ENCODE results near the gene BCDIN3D.

The BCDIN3D gene

DNA sequence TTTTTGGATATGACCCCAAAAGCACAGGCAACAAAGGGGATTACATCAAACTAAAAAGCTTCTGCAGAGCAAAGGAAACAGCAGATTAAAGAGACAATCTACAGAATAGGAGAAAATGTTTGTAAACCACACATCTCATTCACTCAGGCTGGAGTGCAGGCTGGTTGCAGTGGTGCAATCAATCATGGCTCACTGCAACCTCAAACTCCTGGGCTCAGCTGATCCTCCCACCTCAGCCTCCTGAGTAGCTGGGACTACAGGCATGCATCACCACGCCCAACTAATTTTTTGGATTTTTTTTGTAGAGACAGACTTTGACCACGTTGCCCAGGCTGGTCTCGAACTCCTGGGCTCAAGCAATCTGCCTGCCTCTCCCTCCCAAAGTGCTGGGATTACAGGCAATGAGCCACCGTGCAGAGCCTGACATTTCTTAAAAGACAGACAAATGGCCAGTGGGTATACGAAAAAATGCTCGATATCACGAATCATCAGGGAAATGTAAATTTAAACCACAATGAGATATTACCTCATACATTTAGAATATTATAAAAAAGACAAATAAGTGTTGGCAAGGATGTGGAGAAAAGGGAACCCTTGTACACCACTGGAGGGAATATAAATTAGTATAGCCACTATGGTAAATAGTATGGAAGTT is 24.5 kb downstream of the BCDIN3D start:
- no peak for DNase-seq

GRCh38 chr12:49813131-49813530 is 29.8 kb downstream of the BCDIN3D start:
- no peak for DNase-seq

- DNase-seq: no peak
Observed at GRCh38 chr12:49811961-49812401, 30.9 kb downstream of the BCDIN3D start.

GRCh38 chr12:49811136-49811535 is 31.8 kb downstream of the BCDIN3D start:
- no peak for DNase-seq

GRCh38 chr12:49809906-49810389 is 33.0 kb downstream of the BCDIN3D start:
- DNase-seq: no peak

DNA sequence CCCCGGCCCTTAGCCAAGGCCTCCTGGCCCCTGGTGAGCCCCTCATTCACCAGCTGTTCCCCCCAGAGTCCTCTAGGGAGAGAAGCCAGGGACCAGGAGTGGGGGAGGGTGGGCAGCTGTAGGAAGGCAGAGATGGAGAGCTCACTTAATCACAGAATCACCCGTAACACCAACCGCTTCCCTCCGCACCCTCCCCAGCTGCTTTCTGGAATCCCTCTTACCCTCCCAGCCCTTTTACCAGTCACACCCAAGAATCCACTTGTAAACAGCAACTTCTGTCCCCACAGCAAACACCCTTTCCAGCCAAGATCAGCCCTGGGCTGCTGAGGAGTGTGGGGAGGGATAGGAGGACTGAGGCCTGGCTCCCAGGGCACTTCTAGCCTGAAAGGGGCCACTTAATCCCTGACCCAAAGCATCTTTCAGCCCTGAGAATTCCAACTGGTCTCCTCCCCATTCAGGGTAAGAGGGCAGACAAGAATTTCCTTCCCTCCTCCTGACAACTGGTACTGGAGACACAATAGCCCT is 33.5 kb downstream of the BCDIN3D start:
- DNase-seq: no peak

GRCh38 chr12:49808686-49809380 is 34.1 kb downstream of the BCDIN3D start:
- no peak for DNase-seq

DNA sequence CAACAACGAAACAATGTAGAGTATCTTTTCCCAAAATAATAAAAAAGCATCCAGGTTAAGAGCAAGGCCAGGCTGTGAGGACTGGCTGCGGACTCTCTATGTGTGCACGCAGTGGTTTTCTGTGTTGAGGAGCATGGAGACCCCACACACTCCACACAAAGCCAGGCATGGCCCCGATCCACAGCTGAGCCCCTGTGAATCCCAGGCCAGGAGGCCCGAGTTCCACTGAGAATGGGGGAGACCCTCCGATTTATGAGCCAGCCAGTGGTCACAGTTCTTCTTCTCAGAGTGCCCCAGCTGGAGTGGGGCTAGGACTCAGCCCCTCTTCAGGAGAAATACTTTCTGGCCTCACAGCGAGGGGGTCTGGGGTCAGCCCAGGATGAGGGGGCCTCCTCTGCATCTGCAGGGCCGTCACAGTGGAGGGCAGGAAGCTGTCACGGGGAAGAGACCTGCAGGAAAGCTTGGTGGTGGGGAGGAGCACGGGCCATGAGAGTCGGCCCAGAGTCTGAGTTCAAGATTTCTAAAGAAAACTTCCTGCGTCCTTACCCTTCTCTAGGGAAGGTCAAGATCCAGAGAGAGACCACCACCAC is 34.8 kb downstream of the BCDIN3D start:
- no peak for DNase-seq

- DNase-seq: no peak
Observed at GRCh38 chr12:49806877-49807276, 36.0 kb downstream of the BCDIN3D start.

DNA sequence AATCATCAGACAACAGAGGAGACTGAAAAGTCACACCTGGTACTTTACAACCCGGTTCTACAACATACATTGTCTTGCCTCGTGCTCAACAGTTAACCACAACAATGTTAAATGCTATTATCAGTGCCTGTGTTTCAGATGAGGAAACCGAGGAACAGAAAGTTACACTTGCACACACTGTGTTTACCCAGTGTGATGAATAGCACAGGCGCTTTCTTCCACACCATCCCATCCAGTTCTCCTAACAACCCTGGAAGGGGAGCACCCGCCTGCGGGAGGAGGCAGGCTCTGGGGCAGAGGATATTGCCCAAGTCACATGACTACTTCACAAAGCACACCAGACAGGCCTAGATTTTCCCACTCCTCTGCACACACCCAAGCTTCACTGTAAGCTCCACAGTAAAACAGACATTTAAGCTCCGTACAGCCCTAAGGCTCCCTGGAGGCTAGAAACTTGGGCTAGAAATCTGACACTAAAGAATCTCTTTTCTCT is 36.5 kb downstream of the BCDIN3D start:
- DNase-seq: no peak

- DNase-seq: no peak
Observed at GRCh38 chr12:49805409-49805808, 37.5 kb downstream of the BCDIN3D start.

DNA sequence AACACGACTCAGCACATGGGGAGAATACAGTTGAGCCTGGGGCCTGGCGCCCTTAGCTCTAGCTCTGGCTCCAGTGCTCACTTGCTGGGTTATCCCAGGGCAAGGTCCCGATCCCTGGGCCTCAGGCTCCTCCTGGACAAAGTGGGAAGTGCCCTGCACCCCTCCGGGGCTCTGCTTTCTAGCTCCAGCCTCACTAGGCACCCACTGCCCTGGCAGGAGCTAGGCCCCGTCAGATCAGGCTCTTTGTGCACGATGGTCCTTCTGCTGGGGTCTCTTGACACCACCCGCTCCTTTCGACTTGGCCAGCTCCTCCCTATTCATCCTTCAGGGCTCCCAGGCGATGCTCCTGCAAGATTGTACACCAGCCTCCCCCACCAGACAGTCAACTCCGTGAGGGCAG is 38.1 kb downstream of the BCDIN3D start:
- DNase-seq: no peak

DNA sequence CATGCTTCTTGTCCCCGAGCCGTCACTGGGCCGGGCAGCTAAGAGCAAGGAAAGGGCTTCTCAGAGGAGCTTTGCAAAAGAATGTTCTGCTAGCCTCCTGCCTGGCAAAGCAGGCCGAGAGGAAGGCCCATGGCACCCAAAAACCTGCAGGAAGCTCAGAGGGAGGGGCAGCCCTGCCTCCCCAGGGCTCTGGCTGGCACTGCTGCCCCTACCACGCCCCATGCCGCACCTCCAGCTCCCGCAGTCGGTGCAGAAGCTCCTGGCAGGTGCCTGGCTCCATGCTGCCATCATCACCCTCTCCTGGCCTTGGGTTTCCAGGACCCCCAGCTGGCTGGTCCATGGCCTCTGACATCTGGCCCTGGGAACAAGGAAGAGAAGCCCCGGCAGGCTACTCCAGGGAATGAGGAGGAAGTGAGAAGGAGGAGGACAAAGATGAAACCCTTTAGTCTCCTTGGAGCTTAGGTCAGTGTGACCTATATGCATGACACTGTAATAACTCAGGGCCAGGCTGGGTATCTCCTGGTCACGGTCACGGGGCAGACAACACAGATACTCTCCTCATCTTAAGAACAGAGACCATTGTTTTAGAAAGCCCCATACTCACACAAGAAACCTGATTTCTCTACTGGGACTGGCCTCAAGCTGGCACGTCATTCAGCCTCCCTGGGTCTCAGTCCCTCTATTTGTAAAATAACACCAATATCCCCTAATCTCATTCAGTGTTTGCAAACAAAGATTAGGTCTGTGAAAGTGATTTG is 39.0 kb downstream of the BCDIN3D start:
- DNase-seq: no peak

DNA sequence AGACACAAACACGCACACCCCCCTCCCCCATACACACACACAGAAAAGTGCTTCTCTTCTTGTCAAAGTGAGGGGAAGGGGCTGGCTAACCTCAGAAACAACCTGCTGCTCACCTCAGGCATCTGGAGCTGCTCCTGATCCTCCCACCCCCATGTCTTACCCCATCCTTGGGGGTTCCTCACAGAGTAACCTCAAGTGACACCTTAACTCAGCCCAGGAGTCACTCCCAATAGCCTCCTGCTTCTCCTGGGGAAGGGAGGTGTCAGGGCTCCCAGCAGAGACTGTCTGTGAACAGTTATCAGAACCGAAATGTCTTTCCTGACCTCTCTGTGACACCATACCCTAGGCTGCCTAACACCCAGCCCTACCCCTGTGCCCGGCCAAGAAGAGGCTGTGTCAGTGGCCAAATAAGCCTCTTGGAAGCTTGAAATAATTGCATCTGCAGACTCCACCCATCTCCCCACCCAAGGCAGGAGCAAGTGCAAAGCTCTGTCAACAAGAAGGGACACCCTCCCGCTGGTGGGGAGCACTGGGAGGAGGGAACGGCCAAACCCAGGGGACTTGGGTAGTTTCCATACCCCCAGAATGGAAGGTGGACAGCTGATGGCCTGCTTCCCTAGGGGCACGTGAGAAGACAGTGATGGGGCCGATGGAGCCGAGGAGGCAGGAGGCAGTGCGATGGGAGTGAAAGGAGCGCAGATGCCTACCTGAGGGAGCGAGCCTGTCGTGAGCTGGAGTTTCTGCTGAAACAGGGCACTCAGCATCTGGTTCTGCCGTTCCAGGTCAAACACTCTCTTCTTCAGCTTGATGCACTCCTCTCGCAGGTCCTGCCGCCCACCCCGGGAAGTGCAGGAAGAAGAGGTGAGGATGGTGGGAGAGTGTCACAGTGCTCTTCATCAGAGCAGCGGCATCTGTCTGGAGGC is 41.5 kb downstream of the BCDIN3D start:
- no peak for DNase-seq

DNA sequence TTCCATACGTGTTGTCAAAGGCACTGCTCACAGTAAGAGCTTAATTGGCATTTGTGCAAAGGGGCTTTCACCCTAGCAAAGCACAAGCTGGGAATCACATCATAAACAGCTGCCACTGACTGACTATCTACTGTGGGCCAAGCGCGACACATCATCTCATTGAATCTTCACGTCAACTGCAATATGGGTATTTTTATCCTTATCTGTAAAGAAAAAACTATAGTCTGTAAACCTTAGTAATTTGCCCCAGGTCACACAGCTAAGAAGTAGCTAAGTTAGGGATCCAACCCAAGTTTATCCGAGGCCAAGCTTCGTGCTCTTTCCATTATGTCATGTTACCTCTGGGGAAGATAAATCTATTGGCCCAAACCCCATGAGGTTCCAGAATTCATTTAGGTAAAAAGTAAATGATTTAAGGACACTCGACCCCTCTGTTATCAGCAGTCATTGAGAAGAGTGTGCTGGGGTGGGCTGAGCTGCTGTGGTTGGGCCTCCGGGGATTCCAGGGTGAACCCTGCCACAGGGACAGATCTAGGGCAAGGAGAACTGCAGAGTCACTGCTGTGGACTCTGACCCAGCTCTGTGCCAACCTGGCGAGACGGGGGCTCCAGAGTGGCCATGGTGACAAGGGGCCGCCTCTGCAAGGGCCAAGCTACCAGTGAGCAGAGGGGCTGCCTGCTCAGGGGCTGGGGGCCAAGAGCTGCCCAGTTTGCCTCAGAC is 42.3 kb downstream of the BCDIN3D start:
- DNase-seq: no peak

DNA sequence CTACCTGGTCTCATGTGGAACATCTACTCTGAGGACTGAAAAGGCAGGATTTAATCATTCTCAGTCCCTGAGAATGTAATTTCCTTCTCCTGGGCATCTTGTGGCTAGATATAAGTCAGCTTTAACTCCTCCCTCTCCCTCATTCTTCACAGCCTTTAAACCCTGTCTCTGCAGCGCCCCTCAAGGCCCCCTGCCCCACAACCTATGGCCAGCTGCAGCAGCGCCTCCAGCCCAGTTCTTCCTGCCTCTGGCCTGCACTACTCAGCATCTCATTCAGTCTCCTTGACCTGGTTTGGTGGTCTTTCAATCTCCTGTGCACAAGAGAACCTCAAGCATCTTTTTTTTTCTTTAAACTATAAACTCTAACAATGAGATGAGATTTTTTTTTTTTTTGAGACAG is 44.0 kb downstream of the BCDIN3D start:
- no peak for DNase-seq

DNA sequence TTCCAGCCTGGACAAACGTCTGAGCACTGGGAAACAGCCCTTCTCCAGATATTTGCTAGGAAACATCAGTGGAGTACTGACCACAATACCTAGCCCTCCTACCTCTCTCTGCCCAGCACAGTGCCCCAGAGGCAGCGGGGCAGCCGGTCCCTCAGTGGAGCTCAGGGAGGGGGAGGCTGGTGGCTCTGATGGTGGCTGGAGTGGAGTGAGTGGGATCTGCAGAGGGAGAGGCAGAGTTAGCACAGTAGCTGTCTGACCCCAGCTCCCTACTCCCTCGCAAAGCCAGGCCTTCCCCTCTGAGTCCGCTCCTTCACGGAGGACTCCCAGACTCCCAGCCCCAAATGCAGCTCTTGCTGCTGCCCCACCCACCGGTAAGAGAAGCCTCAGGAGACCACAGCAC is 44.7 kb downstream of the BCDIN3D start:
- DNase-seq: no peak

DNA sequence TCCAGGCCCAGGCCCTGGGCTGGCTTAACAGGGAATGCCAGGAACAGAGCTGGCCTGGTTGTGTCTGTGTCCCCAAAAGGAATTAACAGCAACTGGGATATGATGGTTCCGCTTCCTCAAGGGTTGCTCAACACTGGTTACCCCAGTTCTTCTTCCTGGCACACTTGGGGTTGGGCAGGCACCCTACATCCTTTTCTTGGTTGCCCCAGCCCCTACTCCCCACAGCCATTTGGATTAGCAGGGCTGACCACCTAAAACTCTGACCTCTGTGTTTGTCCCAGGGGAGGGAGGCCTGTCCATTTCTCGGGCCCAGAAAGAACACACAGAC is 45.5 kb downstream of the BCDIN3D start:
- DNase-seq: no peak

DNA sequence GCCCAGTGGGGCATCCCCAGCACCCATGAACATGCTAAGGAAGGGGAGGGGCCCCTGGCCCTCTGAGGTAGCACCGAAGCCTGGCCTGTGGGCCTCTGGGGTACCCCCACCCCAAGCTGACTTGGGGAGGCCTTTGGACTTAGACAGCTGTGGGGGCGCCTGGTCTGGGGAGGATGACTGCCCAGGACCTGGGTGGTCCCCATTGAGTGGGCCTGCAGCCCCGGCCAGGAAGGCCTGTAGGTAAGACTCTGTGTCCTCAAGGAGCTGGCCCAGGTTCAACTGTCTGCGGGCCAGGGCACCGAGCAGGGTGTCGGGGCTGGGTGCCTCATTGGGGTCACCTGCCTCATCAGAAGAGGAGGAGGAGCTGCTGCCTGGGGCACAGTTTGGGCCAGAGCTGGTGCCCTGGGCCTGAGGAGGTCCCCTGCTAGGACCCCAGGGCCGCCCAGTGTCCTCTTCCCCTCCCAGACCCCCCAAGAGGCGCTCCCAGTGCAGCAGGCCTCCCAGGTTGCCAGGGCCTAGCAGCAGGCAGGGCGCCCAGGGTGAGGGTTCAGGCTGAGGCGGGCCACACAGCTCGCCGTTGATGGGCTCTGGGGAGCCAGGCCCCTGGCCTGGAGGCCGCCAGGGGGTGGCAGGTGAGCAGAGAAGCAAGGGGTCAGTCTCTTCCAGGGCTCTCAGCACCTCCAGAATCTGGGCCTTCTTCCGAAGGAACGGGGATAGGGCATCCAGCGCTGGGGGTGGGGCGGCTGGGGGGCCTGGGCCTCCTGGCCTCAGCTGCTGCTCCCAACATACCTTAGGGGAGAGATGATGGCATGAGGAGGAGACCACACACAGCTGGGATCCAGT is 46.1 kb downstream of the BCDIN3D start:
- DNase-seq: no peak

DNA sequence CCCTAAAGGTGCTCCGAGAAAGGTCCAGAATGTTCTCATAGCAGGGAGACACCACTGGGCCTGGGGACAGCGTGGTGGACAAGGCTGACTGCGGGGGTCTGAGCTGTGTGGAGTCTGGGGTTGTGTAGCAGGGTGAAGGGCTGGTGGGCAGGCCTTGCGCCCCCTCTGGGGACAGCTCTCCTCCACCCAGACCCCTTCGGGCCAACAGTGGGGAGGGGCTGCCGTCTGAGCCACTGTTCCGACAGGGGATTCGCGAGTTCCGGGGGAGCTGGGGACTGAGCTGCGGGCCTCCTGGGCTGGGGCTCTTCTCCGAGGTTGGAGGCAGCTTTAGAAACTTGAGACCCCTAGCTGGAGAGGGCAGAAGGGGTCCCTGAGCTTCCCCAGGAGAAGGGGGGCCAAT is 46.8 kb downstream of the BCDIN3D start:
- no peak for DNase-seq
